Stimulated activated CD4-positive, alpha-beta T cell treated with anti-CD3 and anti-CD28 coated beads, Interleukin-2, amount 100 ng/mL, for 4 hours (primary cell): ENCODE data around the gene RAP1GDS1.
A peak's percentile ranks its signal among the peaks of the same experiment; 100 is the strongest.

ENCODE experiments used
- DNase-seq: peaks from one replicate; pipeline ENCODE4 v3.0.0-alpha.2; 2020; ENCODE audit warnings: low read depth

RAP1GDS1 gene, protein sequence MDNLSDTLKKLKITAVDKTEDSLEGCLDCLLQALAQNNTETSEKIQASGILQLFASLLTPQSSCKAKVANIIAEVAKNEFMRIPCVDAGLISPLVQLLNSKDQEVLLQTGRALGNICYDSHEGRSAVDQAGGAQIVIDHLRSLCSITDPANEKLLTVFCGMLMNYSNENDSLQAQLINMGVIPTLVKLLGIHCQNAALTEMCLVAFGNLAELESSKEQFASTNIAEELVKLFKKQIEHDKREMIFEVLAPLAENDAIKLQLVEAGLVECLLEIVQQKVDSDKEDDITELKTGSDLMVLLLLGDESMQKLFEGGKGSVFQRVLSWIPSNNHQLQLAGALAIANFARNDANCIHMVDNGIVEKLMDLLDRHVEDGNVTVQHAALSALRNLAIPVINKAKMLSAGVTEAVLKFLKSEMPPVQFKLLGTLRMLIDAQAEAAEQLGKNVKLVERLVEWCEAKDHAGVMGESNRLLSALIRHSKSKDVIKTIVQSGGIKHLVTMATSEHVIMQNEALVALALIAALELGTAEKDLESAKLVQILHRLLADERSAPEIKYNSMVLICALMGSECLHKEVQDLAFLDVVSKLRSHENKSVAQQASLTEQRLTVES

DNA sequence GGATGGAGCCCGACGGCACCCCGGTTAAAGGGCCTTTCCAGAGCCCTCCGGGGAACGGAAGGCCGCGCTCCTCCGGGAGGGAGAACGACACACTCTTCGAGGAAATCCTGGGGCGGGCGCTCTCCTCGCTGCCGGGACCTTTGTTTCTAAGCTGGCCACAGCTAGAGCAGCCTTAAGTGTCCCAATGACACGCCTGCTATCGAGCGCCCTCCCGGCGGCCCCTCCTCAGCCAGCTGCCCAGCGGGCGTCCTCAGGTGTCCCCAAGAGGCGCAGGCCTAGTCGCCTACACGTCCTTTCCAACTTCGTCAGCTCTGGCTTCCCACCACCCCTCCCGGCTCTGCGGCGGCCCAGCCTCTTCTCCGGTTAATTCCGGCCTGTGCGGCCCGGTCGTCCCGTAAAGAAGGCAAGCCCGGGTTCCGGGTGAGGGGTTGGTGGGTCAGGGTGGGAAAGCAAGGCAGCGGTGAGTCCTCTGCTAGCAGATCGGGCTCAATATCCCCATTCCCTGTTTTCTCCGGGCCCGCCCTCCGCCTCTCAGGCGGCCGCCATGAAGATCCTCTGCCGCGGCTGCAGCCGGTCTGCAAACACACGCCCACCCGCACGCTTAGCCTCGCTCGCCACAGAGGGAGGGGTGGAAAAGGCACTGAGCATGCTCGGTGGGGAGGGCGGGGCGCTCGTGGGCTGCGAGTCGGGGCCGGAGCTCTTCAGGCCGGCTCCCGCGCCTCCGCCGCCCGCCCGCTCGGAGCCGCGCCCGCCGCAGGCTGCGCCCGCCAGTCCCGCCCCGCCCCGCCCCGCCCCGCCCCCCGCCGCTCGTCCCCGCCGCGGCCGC, at the start of gene RAP1GDS1:
TSS of gene RAP1GDS1 (plus strand) at position 806 of the 826 bp plus-strand sequence. CDS start 182 bp downstream, outside the sequence.
- peak; percentile 90 for DNase-seq

DNA sequence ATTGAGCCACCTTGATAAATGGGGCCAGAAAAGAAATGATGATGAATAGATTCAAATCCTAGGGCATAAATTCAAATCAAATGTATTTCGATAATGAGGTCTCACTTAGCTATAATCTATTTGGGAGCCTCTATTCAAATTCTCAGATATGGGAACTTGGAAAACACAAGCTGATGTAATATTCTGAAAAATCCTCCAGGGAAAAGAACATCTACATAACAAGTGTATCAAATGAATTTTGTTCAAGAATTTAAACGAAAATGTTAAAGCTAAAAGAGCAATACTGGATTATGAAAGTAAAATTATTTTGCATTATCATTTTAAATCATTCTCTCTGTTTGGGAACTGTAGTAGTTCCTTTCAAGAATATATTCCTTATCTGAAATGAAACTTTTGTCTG, 38.9 kb upstream of the RAP1GDS1 start:
- no peak for DNase-seq

- DNase-seq, result no peak
These were observed 34.8 kb upstream of the RAP1GDS1 start for GRCh38 chr4:98226396-98226795.

GRCh38 chr4:98230961-98231360, 30.2 kb upstream of the RAP1GDS1 start:
- no peak for DNase-seq

GRCh38 chr4:98232202-98232601, 29.0 kb upstream of the RAP1GDS1 start:
- no peak for DNase-seq

DNA sequence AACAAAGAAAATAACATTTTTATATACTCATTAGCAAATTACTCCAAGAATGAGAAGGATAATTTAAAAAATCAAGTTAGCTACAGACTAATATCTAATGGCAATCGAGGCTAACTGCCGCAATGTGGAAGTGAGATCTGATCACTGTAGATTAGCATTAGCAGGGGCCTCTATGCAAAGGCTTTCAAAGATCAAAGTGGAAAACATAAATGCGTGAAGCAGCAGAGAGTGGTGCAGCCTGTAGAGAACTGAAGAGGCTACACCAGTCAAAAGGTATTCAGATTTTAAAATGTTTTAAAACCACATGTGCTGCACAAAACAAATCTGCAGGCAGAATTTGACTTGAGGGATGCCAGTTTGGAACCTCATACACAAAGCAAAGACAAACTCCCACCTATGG, 24.0 kb upstream of the RAP1GDS1 start:
- no peak for DNase-seq

GRCh38 chr4:98242063-98242462, 19.1 kb upstream of the RAP1GDS1 start:
- DNase-seq, result no peak

DNA sequence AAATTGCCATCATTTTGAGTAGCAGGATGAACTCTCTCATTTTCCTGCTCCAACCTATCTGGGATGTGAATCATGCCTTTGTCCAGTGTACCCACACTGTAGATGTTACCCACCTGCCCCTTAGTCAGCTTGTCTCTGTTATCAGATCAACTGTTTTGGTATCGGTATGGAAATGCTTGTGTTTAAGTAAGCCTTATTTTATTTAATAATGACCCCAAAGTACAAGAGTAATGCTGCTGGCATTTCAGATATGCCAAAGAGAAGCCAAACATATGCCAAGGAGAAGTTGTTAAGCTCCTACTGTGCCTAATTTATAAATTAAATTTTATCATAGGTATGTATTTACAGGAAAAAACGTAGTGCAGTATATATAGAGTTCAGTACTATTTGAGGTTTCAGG, 18.6 kb upstream of the RAP1GDS1 start:
- DNase-seq, result no peak

- DNase-seq, result no peak
These were observed 16.0 kb upstream of the RAP1GDS1 start for GRCh38 chr4:98245226-98245625.

DNA sequence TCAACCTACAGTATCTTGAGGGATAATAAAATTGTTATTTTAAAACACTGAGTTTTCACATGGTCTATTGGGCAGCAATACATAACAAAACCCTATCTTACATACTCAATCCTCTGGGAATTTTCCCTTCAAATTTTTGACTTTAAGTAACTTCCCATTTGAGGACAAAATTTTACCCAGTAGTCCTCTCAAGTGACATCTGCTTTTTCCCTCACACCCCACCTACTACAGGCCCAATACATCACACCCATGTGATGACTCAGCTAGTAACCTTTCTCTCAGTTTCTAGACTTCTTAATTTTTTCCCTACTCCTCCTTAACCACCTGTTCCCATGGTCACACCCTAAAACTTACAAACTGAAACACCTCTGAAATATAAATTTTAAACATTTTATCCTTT, 12.2 kb upstream of the RAP1GDS1 start:
- DNase-seq, result no peak

DNA sequence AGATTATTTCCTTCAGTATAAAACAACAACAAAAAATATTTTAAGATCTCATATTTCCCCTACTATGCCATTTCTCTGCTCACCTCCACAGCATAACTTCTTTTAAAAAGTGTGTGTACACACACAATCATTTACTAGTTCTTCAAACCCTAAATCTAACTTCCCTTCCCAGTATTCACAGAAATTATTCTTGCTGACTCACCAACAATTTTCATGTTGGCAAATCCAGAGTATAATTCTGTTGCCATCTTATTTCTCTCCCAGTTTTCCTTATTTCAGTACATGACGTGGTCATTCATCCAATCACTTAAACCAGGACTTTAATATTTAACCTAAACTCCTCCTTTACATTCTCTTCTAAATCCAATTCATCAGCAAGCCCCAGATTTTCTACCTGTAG, 11.4 kb upstream of the RAP1GDS1 start:
- DNase-seq, result no peak

GRCh38 chr4:98253499-98253898, 7.7 kb upstream of the RAP1GDS1 start:
- DNase-seq, result no peak

- DNase-seq, result no peak
These were observed 1.1 kb upstream of the RAP1GDS1 start for GRCh38 chr4:98260047-98260578.

DNA sequence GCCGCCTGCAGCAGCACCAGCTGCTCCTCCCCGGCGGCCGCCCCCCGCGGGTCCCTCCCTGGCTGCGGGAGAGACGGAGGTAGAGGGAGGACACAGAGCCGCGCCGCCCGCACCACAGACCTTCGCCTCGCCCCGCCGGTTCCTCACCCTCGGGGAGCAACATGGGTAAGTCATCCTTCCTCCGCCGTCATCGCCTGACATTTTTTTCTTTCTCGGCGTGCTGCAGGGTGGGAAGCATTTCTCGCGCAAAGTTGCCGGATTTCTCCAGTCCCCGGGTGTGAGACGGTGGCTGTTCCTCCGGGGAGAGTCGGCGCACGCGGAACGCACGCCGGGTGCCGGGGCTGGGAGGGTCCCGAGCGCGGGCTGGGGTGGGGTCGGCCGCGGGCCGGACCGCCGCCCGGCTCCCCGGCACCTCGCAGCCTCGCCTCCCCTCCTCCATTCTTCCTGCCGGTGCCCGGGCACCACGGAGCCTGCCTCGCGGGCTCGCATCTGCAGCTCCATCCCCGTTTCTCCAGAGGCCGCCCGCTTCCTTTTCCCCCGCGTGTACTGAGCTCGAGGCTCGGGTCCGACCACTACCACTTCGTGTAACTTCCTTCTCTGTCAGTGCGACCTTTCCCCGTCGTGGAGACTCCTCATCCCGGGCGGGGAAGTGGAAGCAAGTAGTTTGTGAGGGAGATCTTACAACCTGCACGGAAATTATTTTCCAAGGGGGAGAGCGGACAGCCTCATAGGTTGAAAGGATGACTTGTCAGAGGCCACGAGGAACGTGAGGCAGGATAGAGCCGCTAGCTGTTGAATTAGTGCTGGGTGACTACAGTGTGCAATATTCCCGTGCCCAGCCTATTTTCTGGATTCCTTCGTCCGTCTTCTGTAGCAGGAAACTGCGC, 464 bp downstream of the RAP1GDS1 start:
- peak; percentile 14 for DNase-seq

DNA sequence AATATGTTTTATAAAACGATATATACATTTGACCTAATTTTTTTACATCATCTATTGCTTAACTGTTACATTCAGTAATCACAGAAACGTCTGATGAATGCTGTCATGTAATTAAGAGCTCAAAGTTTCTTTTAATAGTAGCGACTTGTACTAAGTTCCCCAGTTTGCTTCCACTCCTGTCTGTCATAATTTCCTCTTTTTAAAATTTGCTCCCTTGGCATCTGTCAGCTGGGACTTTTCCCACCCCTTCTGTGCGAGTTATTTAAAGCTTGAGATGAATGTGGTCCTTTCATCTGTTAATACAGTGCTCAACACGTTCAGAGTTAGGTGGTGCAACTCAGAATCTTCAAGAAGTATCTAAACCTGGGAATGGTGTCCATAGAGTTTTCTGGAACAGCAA, 1.2 kb downstream of the RAP1GDS1 start:
- DNase-seq, result no peak

DNA sequence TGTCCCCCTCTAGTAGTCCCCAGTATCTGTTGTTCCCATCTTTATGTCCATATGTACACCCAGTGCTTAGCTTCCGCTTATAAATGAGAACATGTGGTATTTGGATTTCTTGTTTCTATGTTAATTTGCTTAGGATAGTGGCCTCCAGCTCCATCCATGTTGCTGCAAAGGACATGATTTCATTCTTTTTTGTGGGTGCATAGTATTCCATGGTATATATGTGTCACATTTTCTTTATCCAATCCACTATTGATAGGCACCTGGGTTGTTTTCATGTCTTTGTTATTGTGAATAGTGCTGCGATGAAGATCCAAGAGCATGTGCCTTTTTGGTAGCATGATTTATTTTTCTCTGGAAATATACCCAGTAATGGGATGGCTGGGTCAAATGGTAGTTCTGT, 6.3 kb downstream of the RAP1GDS1 start:
- DNase-seq, result no peak

DNA sequence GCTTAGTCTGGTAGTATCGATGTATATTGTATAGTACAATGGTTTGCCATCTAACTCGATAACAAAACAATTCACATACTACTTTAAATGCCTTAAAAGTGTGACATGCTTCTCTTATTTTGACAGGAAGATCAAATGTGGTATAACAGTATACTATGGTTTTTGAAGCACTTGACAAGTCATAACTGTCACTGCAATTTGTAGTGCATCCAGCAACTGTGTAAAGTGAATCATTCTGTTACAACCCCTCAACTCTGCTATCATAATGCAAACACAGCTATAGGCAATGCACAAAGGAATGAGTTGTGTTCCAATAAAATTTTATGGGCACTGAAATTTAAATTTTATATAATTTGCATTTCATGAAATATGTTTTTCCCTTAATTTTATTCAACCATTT, 14.0 kb downstream of the RAP1GDS1 start:
- no peak for DNase-seq

DNA sequence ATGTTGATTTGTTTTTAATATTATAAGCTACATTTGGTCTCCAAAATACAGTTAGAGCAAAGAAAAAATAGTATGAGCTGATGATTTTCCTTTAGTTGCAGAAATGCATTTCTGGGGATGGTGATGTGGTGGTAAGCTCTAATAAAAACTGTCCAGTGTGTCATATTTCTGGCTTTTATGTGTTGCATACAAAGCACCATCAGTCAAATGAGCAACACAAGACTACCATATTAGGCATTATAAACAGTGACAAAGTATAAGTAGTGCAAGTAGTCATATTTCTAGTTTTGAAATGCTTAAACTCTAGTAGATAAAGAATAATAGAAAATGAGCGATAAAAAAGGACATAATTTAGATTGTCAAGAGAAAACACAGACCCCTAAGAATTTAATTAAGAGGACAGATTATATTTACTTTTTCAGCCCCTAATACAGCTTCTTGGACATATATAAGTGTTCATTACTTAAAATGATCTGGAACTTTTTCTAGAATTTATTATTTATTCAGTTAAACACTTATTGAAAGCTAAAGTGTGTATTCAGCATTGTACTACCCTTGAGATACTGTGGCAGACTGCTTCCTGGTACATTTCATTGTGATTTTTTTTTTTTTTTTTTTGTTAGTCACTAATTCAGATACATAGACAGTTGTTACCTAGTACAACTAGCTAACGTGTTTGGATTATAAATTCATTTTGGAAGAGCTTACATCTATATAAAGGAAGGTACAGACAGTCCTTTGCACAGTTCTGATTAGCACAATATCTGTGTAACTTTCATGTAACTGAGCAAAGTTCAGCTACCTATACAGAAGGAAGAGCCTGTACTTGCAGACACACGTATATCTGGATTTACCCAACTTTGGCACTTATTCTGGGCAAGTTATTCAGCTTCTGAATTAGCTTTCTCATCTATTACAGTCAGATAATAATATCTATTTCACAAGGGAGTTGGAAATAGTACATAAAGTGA, 22.3 kb downstream of the RAP1GDS1 start:
- no peak for DNase-seq

GRCh38 chr4:98284640-98285046, 23.5 kb downstream of the RAP1GDS1 start:
- no peak for DNase-seq

- DNase-seq, result no peak
These were observed 24.5 kb downstream of the RAP1GDS1 start for GRCh38 chr4:98285676-98286075.
